A673 (cell line): ENCODE results near the gene NGDN. TPM values are rescaled to one million over a fixed set of nuclear protein-coding genes. Genes with fewer than 3 reads are reported as not detected.

ENCODE experiments used
- BruUV-seq: library from RNA; stranded (reverse); fragments of 400-500 nt; replicated peaks from 2 replicates; lab custom pipeline; 2021; lab: Mats Ljungman, UMichigan
- CTCF ChIA-PET: fragments of 300-600 bp; sonication (Branson Sonifier 250); formaldehyde crosslinking; loops from one replicate; lab custom pipeline; 2022; ENCODE audit warnings: antibody characterized with exemption; lab: Charles Lee
- POLR2A ChIA-PET: fragments of 300-600 bp; sonication (Branson Sonifier 250); formaldehyde crosslinking; loops from one replicate; lab custom pipeline; 2022; ENCODE audit warnings: antibody characterized with exemption; ENCODE audit not compliant: low non-redundant PET; lab: Charles Lee
- DNase-seq: peaks from one replicate; pipeline ENCODE4 v3.0.0-alpha.2; 2015; ENCODE audit warnings: low spot score
- H3K27ac ChIP-seq: fragments of 200-600 bp; sonication (generic); 2 replicates; pipeline ENCODE4 v1.5.1; 2016; ENCODE audit warnings: mixed run types, low read depth, mild to moderate bottlenecking, mixed read lengths, antibody characterized with exemption, low read length; ENCODE audit not compliant: poor library complexity, severe bottlenecking
- H3K27me3 ChIP-seq: fragments of 200-600 bp; sonication (generic); replicated peaks from 2 replicates; pipeline ENCODE4 v1.6.1; 2017; ENCODE audit warnings: mixed run types, low read depth, mild to moderate bottlenecking, mixed read lengths, antibody characterized with exemption, low read length; ENCODE audit not compliant: insufficient read depth, poor library complexity
- H3K36me3 ChIP-seq: fragments of 200-600 bp; sonication (generic); 2 replicates; pipeline ENCODE4 v1.6.1; 2016; ENCODE audit warnings: mixed run types, mild to moderate bottlenecking, mixed read lengths, antibody characterized with exemption, low read length; ENCODE audit not compliant: insufficient read depth, poor library complexity, severe bottlenecking
- H3K4me1 ChIP-seq: fragments of 200-600 bp; sonication (generic); 2 replicates; pipeline ENCODE4 v1.6.1; 2017; ENCODE audit warnings: mixed run types, mild to moderate bottlenecking, mixed read lengths, antibody characterized with exemption, low read length; ENCODE audit not compliant: insufficient read depth, poor library complexity, severe bottlenecking
- H3K4me3 ChIP-seq: fragments of 200-600 bp; sonication (generic); 2 replicates; pipeline ENCODE4 v1.5.1; 2016; ENCODE audit warnings: low read depth, mixed run types, mild to moderate bottlenecking, mixed read lengths, low read length; ENCODE audit not compliant: poor library complexity, severe bottlenecking
- H3K9me3 ChIP-seq: fragments of 200-600 bp; sonication (generic); 2 replicates; pipeline ENCODE4 v1.6.1; 2016; ENCODE audit warnings: mixed run types, low read depth, mild to moderate bottlenecking, mixed read lengths, antibody characterized with exemption, low read length; ENCODE audit not compliant: poor library complexity, severe bottlenecking
- EZH2 ChIP-seq: fragments of 200-600 bp; sonication (generic); IDR thresholded peaks from 2 replicates; pipeline ENCODE4 v1.6.1; 2017; ENCODE audit warnings: borderline replicate concordance, low read depth, mild to moderate bottlenecking, mixed read lengths, antibody characterized with exemption, low read length; ENCODE audit not compliant: poor library complexity, severe bottlenecking
- intact Hi-C: fragments of 100-400 bp; cut with micrococcal nuclease; formaldehyde crosslinking; loops from one replicate; pipeline ENCODE4 v1.10.0; 2022; ENCODE audit not compliant: unreplicated experiment
- total RNA-seq: library from RNA; stranded (reverse); gene quantifications from 2 replicates; pipeline ENCODE4 v1.2.3, GENCODE V29; 2021
- TF ChIP-seq, protein P1 (sequence below): fragments of 300-800, 200-600 bp; sonication (generic); conservative IDR thresholded peaks from 2 replicates; pipeline ENCODE4 v1.5.1; 2017; ENCODE audit warnings: low read depth, mild to moderate bottlenecking, antibody characterized with exemption, low read length, moderate library complexity, mixed read lengths

The NGDN gene
- total RNA-seq, 1 experiment from 2014 or later = 71.2 TPM

DNA sequence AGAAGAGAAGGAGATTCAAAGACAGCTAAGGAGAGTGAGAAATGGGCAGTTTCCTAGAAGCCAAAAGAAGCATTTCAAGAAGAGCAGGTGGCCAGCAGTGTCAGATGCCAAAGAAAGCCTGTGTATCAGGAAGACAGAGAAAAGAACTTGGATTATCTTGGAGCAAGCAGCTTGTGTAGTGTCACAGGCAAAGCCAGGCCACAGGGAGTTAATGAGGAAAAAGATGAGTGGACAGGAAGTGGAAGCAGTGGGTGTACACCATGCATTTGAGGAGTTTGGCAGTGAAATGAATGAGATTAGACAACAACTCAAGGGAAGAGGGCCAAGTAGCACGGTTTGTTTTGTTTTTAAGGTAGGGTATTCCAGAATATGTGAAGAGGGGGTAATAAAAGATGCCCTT lies 28.4 kb upstream of the NGDN start:
- Histone ChIP-seq H3K9me3 (no peaks in the 10 kb centered on the region), H3K36me3 (no peaks in the 10 kb centered on the region), H3K4me1 (no peaks in the 10 kb centered on the region), H3K27ac (no peak overlapping the region), H3K27me3 (no peaks in the 10 kb centered on the region), H3K4me3 (no peak overlapping the region)
- TF ChIP-seq, protein P1, sequence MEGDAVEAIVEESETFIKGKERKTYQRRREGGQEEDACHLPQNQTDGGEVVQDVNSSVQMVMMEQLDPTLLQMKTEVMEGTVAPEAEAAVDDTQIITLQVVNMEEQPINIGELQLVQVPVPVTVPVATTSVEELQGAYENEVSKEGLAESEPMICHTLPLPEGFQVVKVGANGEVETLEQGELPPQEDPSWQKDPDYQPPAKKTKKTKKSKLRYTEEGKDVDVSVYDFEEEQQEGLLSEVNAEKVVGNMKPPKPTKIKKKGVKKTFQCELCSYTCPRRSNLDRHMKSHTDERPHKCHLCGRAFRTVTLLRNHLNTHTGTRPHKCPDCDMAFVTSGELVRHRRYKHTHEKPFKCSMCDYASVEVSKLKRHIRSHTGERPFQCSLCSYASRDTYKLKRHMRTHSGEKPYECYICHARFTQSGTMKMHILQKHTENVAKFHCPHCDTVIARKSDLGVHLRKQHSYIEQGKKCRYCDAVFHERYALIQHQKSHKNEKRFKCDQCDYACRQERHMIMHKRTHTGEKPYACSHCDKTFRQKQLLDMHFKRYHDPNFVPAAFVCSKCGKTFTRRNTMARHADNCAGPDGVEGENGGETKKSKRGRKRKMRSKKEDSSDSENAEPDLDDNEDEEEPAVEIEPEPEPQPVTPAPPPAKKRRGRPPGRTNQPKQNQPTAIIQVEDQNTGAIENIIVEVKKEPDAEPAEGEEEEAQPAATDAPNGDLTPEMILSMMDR = no peak
- no peak for TF ChIP-seq EZH2
- no TSS peak for BruUV-seq
- peak; percentile 12 for DNase-seq
- ChIA-PET POLR2A (no interaction called here), CTCF (no interaction called here)
- intact Hi-C loops = no loop called here

DNA sequence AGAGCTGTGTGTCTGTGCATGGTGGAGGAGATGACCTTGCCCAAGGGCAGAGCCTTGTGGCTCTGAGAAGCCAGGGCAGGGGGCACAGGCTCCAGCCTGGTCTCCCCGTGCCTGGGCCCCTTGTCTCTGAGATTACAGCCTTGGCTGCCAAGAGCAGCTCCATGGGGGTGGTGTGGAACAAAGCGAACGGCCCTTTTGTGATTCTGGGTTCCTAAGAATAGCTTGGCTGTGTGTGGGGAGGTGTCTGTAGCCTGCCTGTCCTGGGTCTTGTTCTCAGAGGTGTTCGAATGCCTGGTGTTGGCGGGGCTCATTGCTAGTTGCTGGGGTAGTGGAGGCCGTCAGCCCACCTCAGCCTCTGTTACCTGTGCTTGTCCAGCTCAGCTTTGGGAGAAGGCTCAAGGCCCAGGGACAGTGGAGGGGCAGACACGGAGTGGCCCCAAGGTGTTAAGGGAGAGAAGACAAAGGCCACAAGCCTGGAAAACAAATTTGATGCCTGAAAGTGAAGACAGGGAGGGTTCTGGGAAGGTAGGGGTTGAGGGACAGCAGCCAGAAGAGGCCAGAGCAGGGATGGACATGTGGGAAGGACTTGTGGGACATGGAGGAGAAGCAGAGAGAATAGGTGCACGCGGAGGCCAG lies 26.7 kb upstream of the NGDN start:
- DNase-seq = no peak
- no TSS peak for BruUV-seq
- intact Hi-C loops = no loop called here
- CTCF ChIA-PET = no interaction called here
- Histone ChIP-seq H3K36me3 (no peaks in the 10 kb centered on the region), H3K9me3 (no peaks in the 10 kb centered on the region), H3K4me3 (no peak overlapping the region), H3K4me1 (no peaks in the 10 kb centered on the region), H3K27ac (no peak overlapping the region), H3K27me3 (no peaks in the 10 kb centered on the region)
- TF ChIP-seq, protein P1 = no peak
- no peak for TF ChIP-seq EZH2
- POLR2A ChIA-PET = no interaction called here

DNA sequence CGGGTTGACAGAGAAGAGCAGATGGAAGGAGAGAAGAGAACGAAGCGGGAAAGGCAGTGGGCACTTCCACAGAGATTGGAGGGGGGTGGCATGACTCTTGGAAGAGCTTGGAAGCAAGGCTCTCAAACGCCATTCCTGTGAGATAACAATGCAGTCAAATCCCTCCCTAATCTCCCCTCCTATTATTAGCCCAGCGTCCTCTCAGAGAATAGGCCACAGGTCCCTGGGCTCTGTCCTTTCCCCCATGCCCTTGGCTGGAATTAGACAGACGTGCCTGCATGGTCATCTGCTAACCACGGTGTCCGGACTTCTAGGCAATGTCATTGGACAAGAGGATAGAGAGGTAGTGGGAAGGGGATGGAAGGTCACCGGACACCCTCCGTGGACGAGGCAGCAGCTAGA lies 26.1 kb upstream of the NGDN start:
- intact Hi-C loops = no loop called here
- ChIA-PET CTCF (no interaction called here), POLR2A (no interaction called here)
- Histone ChIP-seq H3K9me3 (no peaks in the 10 kb centered on the region), H3K4me1 (no peaks in the 10 kb centered on the region), H3K4me3 (no peak overlapping the region), H3K27ac (no peak overlapping the region), H3K36me3 (no peaks in the 10 kb centered on the region), H3K27me3 (no peaks in the 10 kb centered on the region)
- BruUV-seq = no TSS peak
- no peak for DNase-seq
- TF ChIP-seq, protein P1 = no peak
- no peak for TF ChIP-seq EZH2
